Measurements from ENCODE around the gene CACFD1.

GRCh38 chr9:133514460-133515239 lies 54.9 kb downstream of the CACFD1 start:
- TF ChIP-seq CTCF (IDR thresholded peaks at IDR 0.05) (no peak), POLR2A (IDR thresholded peaks at IDR 0.05) (no peak)
